ENCODE results near the gene NDUFS1. TPM values are rescaled to one million over a fixed set of nuclear protein-coding genes. Genes with fewer than 3 reads are reported as not detected.

The NDUFS1 gene
- total RNA-seq, 6 experiments from 2014 or later: 89.2 to 135 (median 105) TPM

DNA sequence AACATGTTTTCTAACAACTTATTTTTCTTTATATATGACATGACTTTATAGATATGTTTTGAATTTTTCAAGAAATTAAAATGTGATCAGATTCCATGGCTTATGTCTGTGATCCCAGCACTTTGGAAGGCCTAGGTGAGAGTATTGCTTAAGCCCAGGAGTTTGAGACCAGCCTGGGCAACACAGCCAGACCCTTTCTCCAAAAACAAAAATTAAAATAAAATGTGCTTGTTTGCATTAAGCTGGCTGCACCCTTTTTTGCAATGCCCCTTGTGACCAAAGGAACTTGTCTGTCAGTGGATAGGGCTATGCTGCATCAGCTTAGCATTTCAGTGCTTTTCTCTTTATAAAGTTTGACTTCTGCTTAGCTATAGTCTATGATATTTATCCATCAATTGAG is 71.0 kb downstream of the NDUFS1 start:
- Histone ChIP-seq H3K27ac (no peak overlapping the region), H3K4me3 (no peak overlapping the region), H3K9me3 (no peaks in the 10 kb centered on the region), H3K4me1 (peaks cover 0 to 7% (median 3%) of the 10 kb centered on the region in 4 donors), H3K27me3 (no peaks in the 10 kb centered on the region), H3K36me3 (no peaks in the 10 kb centered on the region)
- intact Hi-C loops (cut with DNase I): loop anchor here in 1 of 2 donors (10.0 kb wide), 1 partner anchor 67 kb away; the partner anchor contains the start of genes EEF1B2 and NDUFS1
- DNase-seq (no peak), ATAC-seq (no peak)
- TF ChIP-seq, protein P1, sequence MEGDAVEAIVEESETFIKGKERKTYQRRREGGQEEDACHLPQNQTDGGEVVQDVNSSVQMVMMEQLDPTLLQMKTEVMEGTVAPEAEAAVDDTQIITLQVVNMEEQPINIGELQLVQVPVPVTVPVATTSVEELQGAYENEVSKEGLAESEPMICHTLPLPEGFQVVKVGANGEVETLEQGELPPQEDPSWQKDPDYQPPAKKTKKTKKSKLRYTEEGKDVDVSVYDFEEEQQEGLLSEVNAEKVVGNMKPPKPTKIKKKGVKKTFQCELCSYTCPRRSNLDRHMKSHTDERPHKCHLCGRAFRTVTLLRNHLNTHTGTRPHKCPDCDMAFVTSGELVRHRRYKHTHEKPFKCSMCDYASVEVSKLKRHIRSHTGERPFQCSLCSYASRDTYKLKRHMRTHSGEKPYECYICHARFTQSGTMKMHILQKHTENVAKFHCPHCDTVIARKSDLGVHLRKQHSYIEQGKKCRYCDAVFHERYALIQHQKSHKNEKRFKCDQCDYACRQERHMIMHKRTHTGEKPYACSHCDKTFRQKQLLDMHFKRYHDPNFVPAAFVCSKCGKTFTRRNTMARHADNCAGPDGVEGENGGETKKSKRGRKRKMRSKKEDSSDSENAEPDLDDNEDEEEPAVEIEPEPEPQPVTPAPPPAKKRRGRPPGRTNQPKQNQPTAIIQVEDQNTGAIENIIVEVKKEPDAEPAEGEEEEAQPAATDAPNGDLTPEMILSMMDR (IDR thresholded peaks at IDR 0.05): no peak
- no peak for TF ChIP-seq POLR2A (IDR thresholded peaks at IDR 0.05)

DNA sequence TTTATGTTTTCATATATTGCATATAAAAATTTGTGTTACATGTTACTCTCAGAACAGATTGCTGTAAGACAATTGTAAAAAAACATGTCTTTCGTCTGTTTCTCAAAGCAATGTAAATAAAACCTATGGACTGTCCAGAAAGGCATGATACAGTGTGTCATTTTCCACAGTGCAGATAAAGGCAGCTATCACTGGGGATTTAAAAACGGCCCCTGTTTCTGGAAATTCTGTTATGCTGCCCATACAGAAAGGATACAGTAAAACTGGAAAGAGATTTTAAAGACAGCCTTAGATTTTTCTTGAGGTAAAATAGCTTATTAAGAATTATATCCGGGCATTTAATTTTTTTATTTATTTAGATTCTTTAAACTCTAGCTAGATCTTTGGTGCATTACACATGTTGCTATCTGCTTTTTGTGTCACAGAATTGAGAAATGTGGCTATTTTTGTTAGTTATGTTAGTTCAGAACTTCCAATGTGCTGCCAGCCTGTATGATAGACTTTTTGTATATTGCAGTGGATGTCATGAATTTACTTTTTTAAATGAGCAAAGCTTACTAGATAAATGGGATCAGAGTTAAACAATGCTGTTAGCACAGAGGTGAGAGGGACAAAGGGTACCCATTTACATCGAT is 72.4 kb downstream of the NDUFS1 start:
- peak overlapping the region; percentile 97 to 99 (median 97) for H3K27ac ChIP-seq
- intact Hi-C loops (cut with DNase I): loop anchor here in 1 of 2 donors (10.0 kb wide), 1 partner anchor 68 kb away; the partner anchor contains the start of genes EEF1B2 and NDUFS1
- H3K27me3 ChIP-seq: no peaks in the 10 kb centered on the region
- peaks cover 0 to 10% (median 4%) of the 10 kb centered on the region in 4 donors for H3K4me1 ChIP-seq
- no peaks in the 10 kb centered on the region for H3K36me3 ChIP-seq
- ATAC-seq: peak in 1 of 4 donors; percentile 5
- H3K4me3 ChIP-seq: peak overlapping the region; percentile 65 to 85 (median 77)
- DNase-seq: no peak
- peak; percentile 11 for TF ChIP-seq POLR2A (IDR thresholded peaks at IDR 0.05)
- TF ChIP-seq, protein P1 (IDR thresholded peaks at IDR 0.05): no peak
- H3K9me3 ChIP-seq: no peaks in the 10 kb centered on the region
- 3% methylated on average over 4 of the region's 4 CpGs for WGBS (ENCODE audit: insufficient coverage, low coverage, low lambda C conversion rate, missing lambda C conversion rate)

DNA sequence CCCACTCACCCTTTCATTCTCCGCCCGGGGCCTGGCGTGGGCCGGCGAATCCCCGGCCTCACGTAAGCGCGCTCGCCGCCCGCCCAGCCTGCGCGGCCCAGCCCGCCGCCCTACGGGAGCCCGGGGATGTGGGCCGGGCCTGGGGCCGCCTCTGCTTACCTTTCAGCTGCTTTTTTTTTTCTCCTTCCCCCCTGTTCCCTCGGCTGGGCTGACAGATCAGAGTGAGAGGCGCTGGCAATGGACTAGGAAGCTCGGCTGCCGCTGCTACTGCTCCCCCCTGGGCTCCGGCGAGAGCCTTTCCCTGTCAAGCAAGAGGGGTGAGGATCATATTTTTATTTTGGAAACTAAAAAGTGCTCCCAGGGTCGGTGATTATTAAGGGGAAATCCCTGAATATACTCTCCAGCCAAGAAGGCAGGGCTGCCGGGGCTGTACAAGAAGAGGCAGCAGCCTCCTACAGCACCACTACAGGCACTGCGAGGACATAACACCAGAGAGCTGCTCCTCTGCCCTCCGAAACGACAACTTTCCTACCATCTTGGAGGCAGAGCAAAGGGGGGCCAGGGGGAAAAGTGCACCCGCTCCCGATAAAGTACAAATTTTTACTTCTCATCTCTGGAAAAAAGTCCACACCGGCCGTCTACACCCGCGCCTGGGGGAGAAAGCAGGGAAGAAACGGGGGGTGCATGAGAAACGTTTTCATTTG is 73.3 kb downstream of the NDUFS1 start, which contains the start of gene INO80D:
Gene INO80D (minus strand): TSS at position 433 of the 704 bp plus-strand sequence. CDS start 23,158 bp downstream, outside the sequence.
- TF ChIP-seq POLR2A (IDR thresholded peaks at IDR 0.05): peak; percentile 83
- TF ChIP-seq, protein P1 (IDR thresholded peaks at IDR 0.05): peak; percentile 41 to 50 (median 46)
- Histone ChIP-seq H3K27me3 (no peaks in the 10 kb centered on the region), H3K9me3 (no peaks in the 10 kb centered on the region), H3K4me3 (peak within 1 kb of the TSS; percentile 65 to 85 (median 77)), H3K36me3 (no peaks in the 10 kb centered on the region), H3K27ac (peak within 1 kb of the TSS; percentile 97 to 99 (median 97)), H3K4me1 (peaks cover 0 to 10% (median 4%) of the 10 kb centered on the region in 4 donors)
- peak; percentile 76 to 85 (median 81) for DNase-seq
- 0% methylated on average over 34 of the region's 39 CpGs for WGBS (ENCODE audit: insufficient coverage, low coverage, low lambda C conversion rate, missing lambda C conversion rate)
- intact Hi-C loops (cut with DNase I): loop anchor here in 1 of 2 donors (10.0 kb wide), 1 partner anchor 69 kb away; the partner anchor contains the start of genes EEF1B2 and NDUFS1
- peak; percentile 82 to 92 (median 86) for ATAC-seq

DNA sequence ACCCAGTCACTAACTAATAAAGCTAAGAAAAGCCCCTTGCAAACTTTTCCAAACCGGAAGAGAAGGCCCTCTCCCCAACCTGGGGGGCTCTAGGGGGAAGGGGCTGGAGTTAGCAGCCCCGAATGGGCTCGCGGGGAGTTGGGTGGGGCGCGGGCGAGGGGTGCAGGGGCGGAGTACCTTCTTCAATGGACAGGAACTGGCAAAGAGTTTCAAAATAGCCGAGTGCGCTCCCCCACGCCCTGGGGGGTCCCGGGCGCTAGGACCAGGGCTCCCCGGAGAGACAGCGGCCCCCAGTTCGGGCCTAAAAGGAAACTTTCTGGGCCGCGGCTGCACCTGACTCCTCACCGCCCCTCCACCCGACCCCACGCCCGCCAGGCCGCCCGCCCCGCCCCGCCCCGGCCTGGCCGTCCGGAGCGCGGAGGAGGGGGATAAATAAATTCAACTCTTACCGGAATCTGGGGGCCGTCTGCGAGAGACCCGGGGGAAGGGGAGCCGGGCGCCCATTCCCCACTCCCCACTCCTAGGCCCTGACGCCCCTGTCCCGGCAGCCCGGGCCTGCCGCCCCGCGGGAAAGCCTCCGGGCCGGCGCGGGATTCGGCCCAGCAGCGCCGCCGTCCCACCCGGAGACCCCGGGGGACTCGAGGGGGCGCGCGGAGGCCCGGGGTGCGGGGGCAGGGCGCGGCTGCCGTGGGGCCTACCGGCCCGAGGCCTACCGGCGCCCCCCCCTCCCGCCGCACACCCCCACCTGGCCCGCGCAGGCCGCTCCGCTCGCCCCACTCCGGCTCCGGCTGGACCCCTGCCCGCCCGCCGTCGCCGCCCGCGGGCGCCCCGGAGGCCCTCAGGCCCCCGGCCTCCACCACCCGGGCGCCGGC is 74.1 kb downstream of the NDUFS1 start:
- Histone ChIP-seq H3K27me3 (no peaks in the 10 kb centered on the region), H3K9me3 (no peaks in the 10 kb centered on the region), H3K4me3 (peak overlapping the region; percentile 65 to 85 (median 77)), H3K27ac (peak overlapping the region; percentile 97 to 99 (median 97)), H3K36me3 (no peaks in the 10 kb centered on the region), H3K4me1 (peaks cover 0 to 10% (median 4%) of the 10 kb centered on the region in 4 donors)
- DNase-seq: peak; percentile 49 to 64 (median 60)
- no peak for TF ChIP-seq POLR2A (IDR thresholded peaks at IDR 0.05)
- TF ChIP-seq, protein P1 (IDR thresholded peaks at IDR 0.05): no peak
- intact Hi-C loops (cut with DNase I): loop anchor here in 1 of 2 donors (10.0 kb wide), 1 partner anchor 70 kb away; the partner anchor contains the start of genes EEF1B2 and NDUFS1
- peak; percentile 21 to 47 (median 38) for ATAC-seq
- 2% methylated on average over 13 of the region's 88 CpGs for WGBS (ENCODE audit: insufficient coverage, low coverage, low lambda C conversion rate, missing lambda C conversion rate)

Data from right lobe of liver (tissue), 6 donors.